Measurements from ENCODE around the gene ZZZ3.

The ZZZ3 gene

GRCh38 chr1:77687519-77687906, 5.1 kb upstream of the ZZZ3 start:
- Histone ChIP-seq H3K4me3 (ENCODE audit: low read depth, low read length) (no peak overlapping the region), H3K4me1 (ENCODE audit: control insufficient read depth, insufficient read depth, low read length) (0 out of 2 replicates have a peak, but pooled peaks cover 3% of the 10 kb centered on the region), H3K36me3 (ENCODE audit: control insufficient read depth in 2 of 2, insufficient read depth in 1 of 2, low read length in 2 of 2) (no peaks in the 10 kb centered on the region; a peak in 1 of 3 replicates), H3K27ac (ENCODE audit: extremely low read depth, low read depth, low read length) (no peak overlapping the region), H3K9me3 (ENCODE audit: control insufficient read depth, insufficient read depth, low read depth, low read length) (no peaks in the 10 kb centered on the region)
- ChIA-PET POLR2A (no interaction called here), CTCF (no interaction called here)
- TF ChIP-seq ZNF623 (tag by site-specific recombination; IDR thresholded peaks at IDR 0.05) (no peak), ZNF121 (tag by site-specific recombination; IDR thresholded peaks at IDR 0.05) (no peak), ZNF692 (tag by site-specific recombination; IDR thresholded peaks at IDR 0.05) (no peak), ZNF202 (tag by site-specific recombination; IDR thresholded peaks at IDR 0.05; ENCODE audit: borderline replicate concordance) (no peak), ZNF138 (tag by site-specific recombination; IDR thresholded peaks at IDR 0.05; ENCODE audit: borderline replicate concordance) (no peak), GFI1B (tag by site-specific recombination; IDR thresholded peaks at IDR 0.05) (no peak)
- TF ChIP-seq, protein P1, sequence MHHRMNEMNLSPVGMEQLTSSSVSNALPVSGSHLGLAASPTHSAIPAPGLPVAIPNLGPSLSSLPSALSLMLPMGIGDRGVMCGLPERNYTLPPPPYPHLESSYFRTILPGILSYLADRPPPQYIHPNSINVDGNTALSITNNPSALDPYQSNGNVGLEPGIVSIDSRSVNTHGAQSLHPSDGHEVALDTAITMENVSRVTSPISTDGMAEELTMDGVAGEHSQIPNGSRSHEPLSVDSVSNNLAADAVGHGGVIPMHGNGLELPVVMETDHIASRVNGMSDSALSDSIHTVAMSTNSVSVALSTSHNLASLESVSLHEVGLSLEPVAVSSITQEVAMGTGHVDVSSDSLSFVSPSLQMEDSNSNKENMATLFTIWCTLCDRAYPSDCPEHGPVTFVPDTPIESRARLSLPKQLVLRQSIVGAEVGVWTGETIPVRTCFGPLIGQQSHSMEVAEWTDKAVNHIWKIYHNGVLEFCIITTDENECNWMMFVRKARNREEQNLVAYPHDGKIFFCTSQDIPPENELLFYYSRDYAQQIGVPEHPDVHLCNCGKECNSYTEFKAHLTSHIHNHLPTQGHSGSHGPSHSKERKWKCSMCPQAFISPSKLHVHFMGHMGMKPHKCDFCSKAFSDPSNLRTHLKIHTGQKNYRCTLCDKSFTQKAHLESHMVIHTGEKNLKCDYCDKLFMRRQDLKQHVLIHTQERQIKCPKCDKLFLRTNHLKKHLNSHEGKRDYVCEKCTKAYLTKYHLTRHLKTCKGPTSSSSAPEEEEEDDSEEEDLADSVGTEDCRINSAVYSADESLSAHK (tag by site-specific recombination; IDR thresholded peaks at IDR 0.05): no peak
- TF ChIP-seq, protein P2, sequence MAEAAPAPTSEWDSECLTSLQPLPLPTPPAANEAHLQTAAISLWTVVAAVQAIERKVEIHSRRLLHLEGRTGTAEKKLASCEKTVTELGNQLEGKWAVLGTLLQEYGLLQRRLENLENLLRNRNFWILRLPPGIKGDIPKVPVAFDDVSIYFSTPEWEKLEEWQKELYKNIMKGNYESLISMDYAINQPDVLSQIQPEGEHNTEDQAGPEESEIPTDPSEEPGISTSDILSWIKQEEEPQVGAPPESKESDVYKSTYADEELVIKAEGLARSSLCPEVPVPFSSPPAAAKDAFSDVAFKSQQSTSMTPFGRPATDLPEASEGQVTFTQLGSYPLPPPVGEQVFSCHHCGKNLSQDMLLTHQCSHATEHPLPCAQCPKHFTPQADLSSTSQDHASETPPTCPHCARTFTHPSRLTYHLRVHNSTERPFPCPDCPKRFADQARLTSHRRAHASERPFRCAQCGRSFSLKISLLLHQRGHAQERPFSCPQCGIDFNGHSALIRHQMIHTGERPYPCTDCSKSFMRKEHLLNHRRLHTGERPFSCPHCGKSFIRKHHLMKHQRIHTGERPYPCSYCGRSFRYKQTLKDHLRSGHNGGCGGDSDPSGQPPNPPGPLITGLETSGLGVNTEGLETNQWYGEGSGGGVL (tag by site-specific recombination; IDR thresholded peaks at IDR 0.05): no peak

GRCh38 chr1:77686796-77687518, 4.5 kb upstream of the ZZZ3 start:
- CTCF ChIA-PET: no interaction called here
- Histone ChIP-seq H3K4me3 (ENCODE audit: low read depth, low read length) (no peak overlapping the region), H3K4me1 (ENCODE audit: control insufficient read depth, insufficient read depth, low read length) (0 out of 2 replicates have a peak, but pooled peaks cover 3% of the 10 kb centered on the region), H3K36me3 (ENCODE audit: control insufficient read depth in 2 of 2, insufficient read depth in 1 of 2, low read length in 2 of 2) (no peaks in the 10 kb centered on the region; a peak in 1 of 3 replicates), H3K27ac (ENCODE audit: extremely low read depth, low read depth, low read length) (no peak overlapping the region), H3K9me3 (ENCODE audit: control insufficient read depth, insufficient read depth, low read depth, low read length) (no peaks in the 10 kb centered on the region)
- POLR2A ChIA-PET: no interaction called here
- TF ChIP-seq CTCF (tag by site-specific recombination; IDR thresholded peaks at IDR 0.05): no peak
- TF ChIP-seq ZNF529 (tag by site-specific recombination; IDR thresholded peaks at IDR 0.05; ENCODE audit: insufficient replicate concordance): no peak
- no peak for TF ChIP-seq ZNF426 (tag by site-specific recombination; IDR thresholded peaks at IDR 0.05)

All from HEK293 (cell line).